K562 (cell line): Measurements from ENCODE around the gene NCOA3. TPM values are rescaled to one million over a fixed set of nuclear protein-coding genes. Genes with fewer than 3 reads are reported as not detected.

Source experiments
- ATAC-seq: fragments of 200-7000 bp; cut with Tn5 transposase; 3 replicates; pipeline ENCODE4 v1.9.1; 2020; ENCODE audit warnings: moderate library complexity
- BruUV-seq: library from RNA; stranded (reverse); fragments of 400-500 nt; replicated peaks from 2 replicates; lab custom pipeline; 2021; lab: Mats Ljungman, UMichigan
- CTCF ChIA-PET: fragments of 300-600 bp; formaldehyde crosslinking; extraction: SDS; loops from one replicate; lab custom pipeline; 2021; ENCODE audit warnings: low intra/inter-chr PET ratio; lab: Yijun Ruan, JAX
- POLR2A ChIA-PET: fragments of 300-600, 350-650 bp; sonication (Branson Sonifier 250); formaldehyde crosslinking; extraction: SDS; loops from one replicate; lab custom pipeline; 2021; ENCODE audit warnings: antibody characterized with exemption, inconsistent platforms; lab: Yijun Ruan, JAX
- DNase-seq, 4 experiments: peaks; one replicate each; pipeline versions ENCODE4 v3.0.0 to v3.0.0-alpha.2; 2011 to 2018; ENCODE audit warnings: low spot score in 3 of 4, mixed read lengths in 3 of 4; ENCODE audit errors: extremely low read depth in 1 of 4
- FAIRE-seq: peaks from 2 replicates; lab custom pipeline; 2011; peaks lifted over from hg19 to GRCh38; lab: Jason Lieb, UNC
- H2AFZ ChIP-seq: 2 replicates; pipeline ENCODE4 v1.6.0; 2011; ENCODE audit warnings: low read depth, low read length, control low read depth, inconsistent platforms
- H3K27ac ChIP-seq: fragments of 200-600 bp; 3 replicates; pipeline ENCODE4 v1.8.0; 2011; ENCODE audit warnings: low read depth, mild to moderate bottlenecking, control low read depth, inconsistent platforms, low read length, moderate library complexity, mixed read lengths; ENCODE audit errors: extremely low read depth
- H3K27me3 ChIP-seq, 2 experiments: fragments of 300-600 bp in 1 of 2; 2 replicates in 1 of 2; 3 replicates in 1 of 2; pipeline versions ENCODE4 v1.6.0 to v1.8.0; 2011; ENCODE audit warnings: inconsistent platforms in 2 of 2, low read length in 2 of 2, mild to moderate bottlenecking in 1 of 2, mixed read lengths in 1 of 2, moderate library complexity in 1 of 2; ENCODE audit not compliant: control insufficient read depth in 2 of 2, insufficient read depth in 2 of 2
- H3K36me3 ChIP-seq: fragments of 300-600 bp; 3 replicates; pipeline ENCODE4 v1.8.0; 2011; ENCODE audit warnings: mild to moderate bottlenecking, low read length, inconsistent platforms; ENCODE audit not compliant: control insufficient read depth, insufficient read depth
- H3K4me1 ChIP-seq, 2 experiments: fragments of 200-600 bp in 1 of 2; replicated peaks in 1 of 2; 2 replicates in 1 of 2; 3 replicates in 1 of 2; pipeline versions ENCODE4 v1.5.1 to v1.8.0; 2011; ENCODE audit warnings: inconsistent platforms in 2 of 2, low read length in 2 of 2, mild to moderate bottlenecking in 1 of 2, mixed read lengths in 1 of 2, moderate library complexity in 1 of 2; ENCODE audit not compliant: control insufficient read depth in 2 of 2, insufficient read depth in 2 of 2
- H3K4me2 ChIP-seq: 2 replicates; pipeline ENCODE4 v1.6.1; 2011; ENCODE audit warnings: low read length, control low read depth, inconsistent platforms, mixed read lengths; ENCODE audit not compliant: insufficient read depth
- H3K4me3 ChIP-seq: fragments of 200-600 bp; sonication (generic), shearing (Covaris generic); 2 replicates; pipeline ENCODE4 v1.5.1; 2016; ENCODE audit warnings: control low read depth, inconsistent platforms
- H3K79me2 ChIP-seq: fragments of 200-600 bp; 3 replicates; pipeline ENCODE4 v1.8.0; 2011; ENCODE audit warnings: low read length, inconsistent platforms; ENCODE audit not compliant: control insufficient read depth, insufficient read depth
- H3K9ac ChIP-seq, 2 experiments: 2 replicates each; pipeline versions ENCODE4 v1.6.0 to v1.6.1; 2011; ENCODE audit warnings: low read depth in 2 of 2, low read length in 2 of 2, control low read depth in 1 of 2, inconsistent platforms in 1 of 2, mild to moderate bottlenecking in 1 of 2, mixed read lengths in 1 of 2; ENCODE audit not compliant: insufficient read depth in 1 of 2
- H3K9me1 ChIP-seq: one replicate; pipeline ENCODE4 v1.6.0; 2011; ENCODE audit warnings: inconsistent platforms, mild to moderate bottlenecking, low read length, moderate library complexity; ENCODE audit not compliant: control insufficient read depth, insufficient read depth
- H3K9me3 ChIP-seq: replicated peaks from 2 replicates; pipeline ENCODE4 v1.5.1; 2011; ENCODE audit warnings: low read depth, low read length, inconsistent platforms; ENCODE audit not compliant: control insufficient read depth, insufficient read depth
- H4K20me1 ChIP-seq: replicated peaks from 2 replicates; pipeline ENCODE4 v1.6.1; 2011; ENCODE audit warnings: low read length, inconsistent platforms, mixed read lengths; ENCODE audit not compliant: control insufficient read depth, insufficient read depth
- CREB1 ChIP-seq, 2 experiments: sonication (generic) in 1 of 2; formaldehyde crosslinking in 1 of 2; IDR thresholded peaks; 2 replicates each; pipeline versions ENCODE4 v1.6.1 to v1.8.0; 2012 to 2022; ENCODE audit warnings: inconsistent platforms in 1 of 2, mild to moderate bottlenecking in 1 of 2, missing genetic modification reagents in 1 of 2, moderate library complexity in 1 of 2
- POLR3G ChIP-seq: IDR thresholded peaks from 2 replicates; pipeline ENCODE4 v1.6.1; 2011; ENCODE audit not compliant: insufficient read length, insufficient replicate concordance; ENCODE audit errors: extremely low read depth
- ZBTB11 ChIP-seq, 3 experiments: fragments of 200-800 bp in 1 of 3; fragments of 250-450 bp in 1 of 3; fragments of 450-650 bp in 1 of 3; sonication (Bioruptor Pico) in 1 of 3; sonication (Bioruptor generic) in 1 of 3; formaldehyde crosslinking in 1 of 3; IDR thresholded peaks; 2 replicates each; pipeline versions ENCODE4 v1.6.1 to v1.8.0; 2016 to 2022; ENCODE audit warnings: mild to moderate bottlenecking in 2 of 3, missing genetic modification characterization in 2 of 3, missing compliant biosample characterization in 1 of 3, moderate library complexity in 1 of 3
- WGBS: fragments of 100-300 bp; shearing (Covaris generic); methylation state at CpG from one replicate; pipeline ENCODE4 v1.1.6; 2016; ENCODE audit warnings: low coverage, mixed read lengths; ENCODE audit not compliant: insufficient coverage; ENCODE audit errors: missing lambda C conversion rate; 5-methylcytosine and 5-hydroxymethylcytosine counted together
- in situ Hi-C: fragments of 300-500 bp; cut with MboI; formaldehyde crosslinking; loops from 4 replicates; pipeline ENCODE4 v1.15.0; 2018; ENCODE audit warnings: inconsistent platforms, mixed read lengths
- intact Hi-C: fragments of 100-400 bp; cut with micrococcal nuclease; formaldehyde crosslinking; loops from 2 replicates; pipeline ENCODE4 v1.14.2; 2022
- polyA plus RNA-seq, 8 experiments: library from polyadenylated mRNA; depleted of rRNA in 4 of 8; stranded (reverse) in 5 of 8; unstranded in 3 of 8; fragments of >200 nt; fragmentation: Nextera tagmentation in 2 of 8; fragmentation: Illumina TruSeq in 1 of 8; extraction: Ambion mirVana in 2 of 8; extraction: Trizol in 1 of 8; gene quantifications; 2 replicates each; pipeline versions ENCODE4 v1.2.1 to v1.2.3, GENCODE V29; 2011 to 2014; ENCODE audit warnings: inconsistent platforms in 1 of 8, missing spikeins in 1 of 8
- total RNA-seq, 7 experiments: library from RNA; depleted of rRNA in 6 of 7; stranded (reverse); fragments of >200 nt in 6 of 7; fragmentation: Illumina TruSeq in 2 of 7; extraction: Trizol in 2 of 7; gene quantifications; 2 replicates each; pipeline versions ENCODE4 v1.2.1 to v1.2.3, GENCODE V29; 2011 to 2021; ENCODE audit warnings: low replicate concordance in 1 of 7

NCOA3 gene
- total and polyA plus RNA-seq, 9 of the 15 experiments (the other 6 are each of a cell fraction or from before 2014, with no cell fraction given), result 3.2 to 24.3 (median 14.4) TPM

GRCh38 chr20:47635256-47635655 lies 133.6 kb downstream of the NCOA3 start:
- Histone ChIP-seq H3K36me3 (peaks cover 67% of the 10 kb centered on the region), H3K9me3 (no peaks in the 10 kb centered on the region), H3K4me3 (no peak overlapping the region), H3K27me3 (no peaks in the 10 kb centered on the region), H3K4me1 (no peaks in the 10 kb centered on the region), H4K20me1 (no peaks in the 10 kb centered on the region), H3K9me1 (no peaks in the 10 kb centered on the region), H3K9ac (no peak overlapping the region), H3K4me2 (no peak overlapping the region), H3K27ac (no peak overlapping the region), H2AFZ (no peak overlapping the region), H3K79me2 (no peaks in the 10 kb centered on the region)
- in situ Hi-C loops (no loop called here), intact Hi-C loops (no loop called here)
- POLR2A ChIA-PET, result interaction anchor here (0.7 to 2.7 kb wide), 2 partner anchors 14 to 113 kb away, joined by 3 to 8 read pairs; no protein-coding TSS in a partner anchor
- DNase-seq (no peak), FAIRE-seq (no peak), ATAC-seq (no peak)
- BruUV-seq, result no TSS peak
- WGBS, result 98% methylated on average over 4 of the region's 4 CpGs
- CTCF ChIA-PET, result no interaction called here
- no peak for TF ChIP-seq POLR3G
- no peak for TF ChIP-seq CREB1 (IDR thresholded peaks at IDR 0.05)
- TF ChIP-seq CREB1 (CRISPR knock-in tag; IDR thresholded peaks at IDR 0.05), result no peak
- TF ChIP-seq ZBTB11 (CRISPR knock-in tag; IDR thresholded peaks at IDR 0.05), result peak in 1 of 3 experiments; percentile 94; a peak in 2 of 6 replicates
